Activated effector memory CD4-positive, alpha-beta T cell treated with anti-CD3 and anti-CD28 coated beads, Interleukin-2, amount 50 U/mL, for 16 hours (primary cell): Measurements from ENCODE around the gene ZNF496.
A peak's percentile ranks its signal among the peaks of the same experiment; 100 is the strongest.
"Not testable (repeated sequence)": the region's sequence is repeated elsewhere in the genome, so short reads cannot be mapped to it uniquely, and the experiment has no call there.

Source experiments
- DNase-seq: peaks from one replicate; pipeline ENCODE4 v3.0.0-alpha.2; 2020

The ZNF496 gene

GRCh38 chr1:247291161-247291560 is 40.5 kb downstream of the ZNF496 start:
- no peak for DNase-seq

- no peak for DNase-seq
Observed at GRCh38 chr1:247290576-247290975, 41.1 kb downstream of the ZNF496 start.

DNA sequence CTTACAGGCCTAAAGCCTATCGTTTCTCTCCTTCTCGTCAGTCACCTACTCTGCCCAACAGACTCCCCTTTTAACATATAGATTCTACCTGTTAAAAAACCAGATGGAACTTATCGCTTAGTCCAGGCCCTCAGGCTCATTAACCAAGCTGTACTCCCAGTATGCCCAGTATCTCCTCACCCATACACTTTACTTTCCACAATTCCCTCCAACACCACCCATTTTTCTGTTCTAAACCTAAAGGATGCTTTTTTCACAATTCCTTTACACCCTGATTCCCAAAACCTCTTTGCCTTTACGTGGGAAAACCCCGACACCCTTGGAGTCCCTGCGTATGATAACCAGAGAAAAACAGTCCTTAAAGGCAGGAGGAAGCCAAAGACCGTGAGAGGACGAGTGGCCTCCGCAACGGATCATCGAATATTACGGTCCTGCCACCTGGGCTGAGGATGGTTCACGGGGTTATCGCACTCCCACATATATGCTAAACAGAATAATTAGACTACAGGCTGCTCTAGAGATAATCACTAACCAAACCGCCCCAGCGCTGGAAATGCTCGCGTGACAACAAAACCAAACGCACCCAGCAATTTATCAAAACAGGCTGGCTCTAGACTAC is 42.3 kb downstream of the ZNF496 start:
- DNase-seq, result not testable (repeated sequence)

- no peak for DNase-seq
Observed at GRCh38 chr1:247288341-247288740, 43.3 kb downstream of the ZNF496 start.

GRCh38 chr1:247287460-247287859 is 44.2 kb downstream of the ZNF496 start:
- DNase-seq, result no peak

DNA sequence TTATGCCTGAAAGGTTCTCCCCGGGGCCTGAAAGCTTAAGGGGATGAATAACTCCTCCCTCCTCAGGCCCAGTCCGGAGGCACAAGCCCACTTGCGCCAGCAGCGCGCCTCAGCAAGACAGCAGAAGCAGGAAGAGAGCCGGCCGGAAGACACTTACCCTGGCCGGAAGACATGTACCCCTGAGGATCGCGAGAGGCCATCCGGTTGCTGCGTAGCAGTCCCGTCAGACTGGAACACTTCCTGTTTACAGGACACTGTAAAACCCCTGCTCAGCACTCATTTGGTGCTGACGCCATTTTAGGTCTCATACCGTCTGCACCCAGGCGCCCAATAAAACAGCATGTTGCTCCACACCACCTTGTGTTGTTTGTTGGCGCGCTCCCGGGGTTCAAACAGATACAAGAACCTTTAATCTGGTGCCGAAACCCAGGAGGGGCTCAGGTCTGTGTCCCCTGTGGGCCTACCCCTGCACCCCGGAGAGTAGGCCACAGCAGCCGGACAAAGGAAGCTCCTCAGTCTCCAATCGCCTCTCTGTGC is 45.5 kb downstream of the ZNF496 start:
- peak; percentile 45 for DNase-seq

DNA sequence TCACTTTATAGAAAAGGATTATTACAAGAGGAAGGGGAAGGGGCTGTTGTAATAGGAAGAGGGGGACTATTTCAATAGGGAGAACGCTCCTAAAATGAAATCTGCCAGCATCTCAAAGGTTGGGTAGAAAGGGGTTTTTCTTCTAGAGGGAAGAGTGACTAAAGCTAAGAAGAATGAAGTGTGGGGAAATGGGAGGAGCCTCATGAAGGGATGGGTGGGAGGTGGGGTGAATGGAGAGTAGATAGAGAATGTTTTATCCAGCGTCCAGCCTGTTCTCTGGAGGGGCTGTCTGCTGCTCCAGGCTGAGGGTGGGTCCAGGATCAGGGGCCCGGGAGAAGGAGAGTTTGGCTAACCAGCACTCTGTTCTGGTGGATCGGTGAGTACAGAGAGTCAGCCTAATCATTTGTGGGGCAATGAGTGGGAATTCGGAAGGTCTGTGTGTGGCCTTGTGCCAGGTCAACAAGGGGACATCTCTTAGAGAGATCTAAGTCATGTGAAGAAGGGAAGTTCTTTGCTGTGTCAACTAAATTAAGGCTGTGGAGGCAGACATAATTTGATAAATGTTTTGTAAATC is 50.6 kb downstream of the ZNF496 start:
- DNase-seq, result no peak

GRCh38 chr1:247277191-247277590 is 54.5 kb downstream of the ZNF496 start:
- no peak for DNase-seq

DNA sequence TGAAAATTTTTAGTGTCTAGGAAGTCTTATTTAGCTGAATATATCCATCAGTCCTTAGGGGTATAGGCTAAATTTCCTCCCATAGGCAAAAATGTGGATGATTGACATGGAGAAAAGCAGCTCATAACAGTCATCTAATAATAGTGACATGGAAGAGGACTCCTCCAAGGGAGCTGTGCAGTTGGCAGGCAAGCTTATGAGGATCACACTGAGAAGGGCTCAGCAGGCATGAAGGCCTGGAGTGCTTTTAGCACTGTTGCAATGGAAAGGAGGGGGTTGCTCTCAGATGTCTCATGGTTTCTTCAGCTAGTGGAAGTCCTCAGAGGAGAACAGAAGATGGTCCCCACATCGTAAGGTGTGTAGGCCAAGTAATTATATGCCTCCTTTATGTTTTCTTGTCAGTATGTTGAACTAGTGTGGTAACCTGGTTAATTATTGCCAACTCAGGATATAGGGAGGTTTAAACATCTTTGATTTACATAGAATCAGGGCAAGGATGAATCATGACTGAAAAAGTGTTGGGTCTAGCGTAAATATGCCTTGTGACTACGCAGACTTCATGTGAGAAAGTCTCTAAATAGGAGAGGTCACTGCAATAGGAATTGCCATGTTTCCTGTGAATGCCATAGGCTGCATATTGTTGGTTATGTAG is 56.9 kb downstream of the ZNF496 start:
- DNase-seq, result no peak

GRCh38 chr1:247273013-247273412 is 58.7 kb downstream of the ZNF496 start:
- DNase-seq, result no peak

DNA sequence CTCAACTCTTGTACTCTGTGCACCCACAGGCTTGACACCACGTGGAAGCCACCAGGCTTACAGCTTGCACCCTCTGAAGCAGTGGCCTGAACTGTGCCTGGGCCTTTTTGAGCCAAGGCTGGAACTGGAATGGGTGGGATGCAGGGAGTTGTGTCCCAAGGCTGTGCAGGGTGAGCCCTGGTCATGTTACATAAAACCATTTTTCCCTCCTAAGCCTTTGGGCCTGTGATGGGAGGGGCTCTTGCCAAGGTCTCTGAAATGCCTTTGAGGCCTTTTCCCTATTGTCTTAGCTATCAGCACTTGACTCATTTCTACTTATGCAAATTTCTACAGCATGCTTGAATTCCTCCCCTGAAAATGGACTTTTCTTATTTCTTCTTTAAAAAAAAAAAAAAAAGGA is 61.7 kb downstream of the ZNF496 start:
- no peak for DNase-seq

GRCh38 chr1:247269133-247269532 is 62.5 kb downstream of the ZNF496 start:
- no peak for DNase-seq

GRCh38 chr1:247268390-247269045 is 63.1 kb downstream of the ZNF496 start:
- DNase-seq, result no peak

DNA sequence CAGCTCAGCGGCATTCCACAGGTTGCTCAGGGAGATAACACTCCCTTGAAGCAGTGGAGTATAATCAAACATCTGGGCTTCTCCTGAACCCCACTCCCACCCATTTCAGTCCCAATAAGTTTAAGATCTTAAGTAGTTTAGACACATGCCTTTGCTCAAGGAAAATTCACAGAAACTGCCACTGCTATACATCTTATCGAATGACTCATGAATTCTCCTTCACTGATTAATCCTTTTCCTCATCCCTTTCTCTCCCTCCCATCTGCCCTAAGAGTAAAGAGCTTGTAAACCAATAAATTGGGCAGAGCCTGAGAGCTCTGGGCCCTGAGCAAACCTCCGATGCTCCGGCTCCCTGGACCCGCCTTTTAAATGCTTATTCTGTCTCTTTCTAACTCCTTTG is 65.6 kb downstream of the ZNF496 start:
- DNase-seq, result no peak

GRCh38 chr1:247255772-247256171 is 75.9 kb downstream of the ZNF496 start, which contains the start of gene VN1R5:
VN1R5 (plus strand) TSS chr1:247256072.
- DNase-seq, result not testable (repeated sequence)

- no peak for DNase-seq
Observed at GRCh38 chr1:247247568-247247967, 84.1 kb downstream of the ZNF496 start.
